Neural progenitor cell (in vitro differentiated cells): ENCODE data around the gene SNX14. TPM values are rescaled to one million over a fixed set of nuclear protein-coding genes. Genes with fewer than 3 reads are reported as not detected.

Experiments used
- DNase-seq: peaks from one replicate; pipeline ENCODE4 v3.0.0-alpha.2; 2016; ENCODE audit warnings: low spot score
- H2AFZ ChIP-seq: fragments of 200-600 bp; sonication (generic); replicated peaks from 2 replicates; pipeline ENCODE4 v1.6.1; 2016; ENCODE audit warnings: antibody characterized with exemption
- H3F3A ChIP-seq: fragments of 200-600 bp; sonication (generic); 2 replicates; pipeline ENCODE4 v1.6.1; 2016; ENCODE audit warnings: antibody characterized with exemption, low read depth
- H3K27ac ChIP-seq: fragments of 200-600 bp; sonication (generic); 2 replicates; pipeline ENCODE4 v1.5.1; 2016; ENCODE audit warnings: mild to moderate bottlenecking
- H3K27me3 ChIP-seq: fragments of 200-600 bp; sonication (generic); 2 replicates; pipeline ENCODE4 v1.6.1; 2016; ENCODE audit warnings: mild to moderate bottlenecking, moderate library complexity
- H3K36me3 ChIP-seq: fragments of 200-600 bp; sonication (generic); 2 replicates; pipeline ENCODE4 v1.5.1; 2016
- H3K4me1 ChIP-seq: fragments of 200-600 bp; sonication (generic); 2 replicates; pipeline ENCODE4 v1.6.1; 2016; ENCODE audit warnings: mixed run types
- H3K4me2 ChIP-seq: fragments of 200-600 bp; sonication (generic); 2 replicates; pipeline ENCODE4 v1.6.1; 2016
- H3K4me3 ChIP-seq: fragments of 200-600 bp; sonication (generic); 2 replicates; pipeline ENCODE4 v1.5.1; 2016
- H3K79me2 ChIP-seq: fragments of 200-600 bp; sonication (generic); 2 replicates; pipeline ENCODE4 v1.6.1; 2016; ENCODE audit warnings: low read depth
- H3K9ac ChIP-seq: fragments of 200-600 bp; sonication (generic); 2 replicates; pipeline ENCODE4 v1.6.1; 2016
- H3K9me3 ChIP-seq: fragments of 200-600 bp; sonication (generic); 2 replicates; pipeline ENCODE4 v1.5.1; 2016; ENCODE audit warnings: low read depth
- H4K20me1 ChIP-seq: fragments of 200-600 bp; sonication (generic); 2 replicates; pipeline ENCODE4 v1.6.1; 2016; ENCODE audit warnings: low read depth
- H3K27ac Mint-ChIP-seq: 3 replicates; pipeline ENCODE4 v1.8.0; 2021; ENCODE audit warnings: mixed read lengths
- H3K27me3 Mint-ChIP-seq: 2 replicates; pipeline ENCODE4 v1.8.0; 2022; ENCODE audit warnings: low read depth, mild to moderate bottlenecking, inconsistent platforms, moderate library complexity, mixed read lengths; ENCODE audit not compliant: insufficient read depth
- H3K36me3 Mint-ChIP-seq: 3 replicates; pipeline ENCODE4 v1.8.0; 2021; ENCODE audit warnings: mixed read lengths
- H3K4me1 Mint-ChIP-seq: 3 replicates; pipeline ENCODE4 v1.8.0; 2021; ENCODE audit warnings: mixed read lengths
- H3K4me3 Mint-ChIP-seq: 3 replicates; pipeline ENCODE4 v1.8.0; 2021; ENCODE audit warnings: mild to moderate bottlenecking, moderate library complexity, mixed read lengths
- H3K9me3 Mint-ChIP-seq: 3 replicates; pipeline ENCODE4 v1.8.0; 2020; ENCODE audit warnings: mixed read lengths
- EZH2 ChIP-seq: fragments of 200-600 bp; sonication (generic); IDR thresholded peaks from 2 replicates; pipeline ENCODE4 v1.6.1; 2017; ENCODE audit warnings: antibody characterized with exemption, mild to moderate bottlenecking, moderate library complexity
- EZH2phosphoT487 ChIP-seq: fragments of 200-600 bp; sonication (generic); IDR thresholded peaks from 2 replicates; pipeline ENCODE4 v1.6.1; 2017; ENCODE audit warnings: antibody characterized with exemption
- total RNA-seq: library from RNA; depleted of rRNA; stranded (reverse); fragments of >200 nt; gene quantifications from 2 replicates; pipeline ENCODE4 v1.2.3, GENCODE V29; 2015; ENCODE audit warnings: low replicate concordance
- TF ChIP-seq, protein P1 (sequence below): fragments of 200-600 bp; sonication (generic); IDR thresholded peaks from 2 replicates; pipeline ENCODE4 v1.5.1; 2017; ENCODE audit warnings: antibody characterized with exemption, mild to moderate bottlenecking

SNX14 gene
- total RNA-seq, 1 donor from 2014 or later: 95.2 TPM

DNA sequence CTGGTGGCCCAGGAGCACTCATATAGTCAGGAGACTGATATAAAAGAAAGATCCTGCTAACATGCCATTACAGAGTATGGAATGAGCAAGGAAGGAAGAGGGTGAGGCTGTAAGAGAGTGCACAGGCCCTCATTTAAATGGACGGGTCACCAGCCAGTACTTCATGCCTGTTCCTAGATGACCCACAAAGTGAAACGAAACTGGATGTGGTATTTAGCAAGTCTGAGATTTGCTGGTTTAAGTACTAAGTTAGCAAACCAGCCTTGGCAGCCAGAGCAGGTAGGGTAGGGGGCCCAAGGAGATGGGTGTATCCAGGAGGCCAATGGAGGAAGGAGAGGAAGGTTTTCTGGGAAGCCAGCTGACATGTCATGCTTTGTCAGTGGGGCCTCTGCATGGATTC is 127.9 kb downstream of the SNX14 start:
- Histone ChIP-seq H3K4me3 (no peak overlapping the region), H3K36me3 (no peaks in the 10 kb centered on the region), H3K9ac (no peak overlapping the region), H3K27me3 (no peaks in the 10 kb centered on the region), H3K4me2 (no peak overlapping the region), H3K4me1 (no peaks in the 10 kb centered on the region), H3F3A (no peaks in the 10 kb centered on the region), H3K79me2 (no peaks in the 10 kb centered on the region), H2AFZ (no peak overlapping the region), H4K20me1 (no peaks in the 10 kb centered on the region), H3K27ac (no peak overlapping the region), H3K9me3 (no peaks in the 10 kb centered on the region)
- TF ChIP-seq EZH2 (no peak), EZH2phosphoT487 (no peak)
- TF ChIP-seq, protein P1, sequence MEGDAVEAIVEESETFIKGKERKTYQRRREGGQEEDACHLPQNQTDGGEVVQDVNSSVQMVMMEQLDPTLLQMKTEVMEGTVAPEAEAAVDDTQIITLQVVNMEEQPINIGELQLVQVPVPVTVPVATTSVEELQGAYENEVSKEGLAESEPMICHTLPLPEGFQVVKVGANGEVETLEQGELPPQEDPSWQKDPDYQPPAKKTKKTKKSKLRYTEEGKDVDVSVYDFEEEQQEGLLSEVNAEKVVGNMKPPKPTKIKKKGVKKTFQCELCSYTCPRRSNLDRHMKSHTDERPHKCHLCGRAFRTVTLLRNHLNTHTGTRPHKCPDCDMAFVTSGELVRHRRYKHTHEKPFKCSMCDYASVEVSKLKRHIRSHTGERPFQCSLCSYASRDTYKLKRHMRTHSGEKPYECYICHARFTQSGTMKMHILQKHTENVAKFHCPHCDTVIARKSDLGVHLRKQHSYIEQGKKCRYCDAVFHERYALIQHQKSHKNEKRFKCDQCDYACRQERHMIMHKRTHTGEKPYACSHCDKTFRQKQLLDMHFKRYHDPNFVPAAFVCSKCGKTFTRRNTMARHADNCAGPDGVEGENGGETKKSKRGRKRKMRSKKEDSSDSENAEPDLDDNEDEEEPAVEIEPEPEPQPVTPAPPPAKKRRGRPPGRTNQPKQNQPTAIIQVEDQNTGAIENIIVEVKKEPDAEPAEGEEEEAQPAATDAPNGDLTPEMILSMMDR: no peak
- Mint-ChIP-seq H3K27me3 (no peaks in the 10 kb centered on the region), H3K27ac (no peak overlapping the region), H3K9me3 (no peaks in the 10 kb centered on the region), H3K4me1 (peaks cover 3% of the 10 kb centered on the region), H3K36me3 (no peaks in the 10 kb centered on the region), H3K4me3 (no peak overlapping the region)
- DNase-seq: no peak

DNA sequence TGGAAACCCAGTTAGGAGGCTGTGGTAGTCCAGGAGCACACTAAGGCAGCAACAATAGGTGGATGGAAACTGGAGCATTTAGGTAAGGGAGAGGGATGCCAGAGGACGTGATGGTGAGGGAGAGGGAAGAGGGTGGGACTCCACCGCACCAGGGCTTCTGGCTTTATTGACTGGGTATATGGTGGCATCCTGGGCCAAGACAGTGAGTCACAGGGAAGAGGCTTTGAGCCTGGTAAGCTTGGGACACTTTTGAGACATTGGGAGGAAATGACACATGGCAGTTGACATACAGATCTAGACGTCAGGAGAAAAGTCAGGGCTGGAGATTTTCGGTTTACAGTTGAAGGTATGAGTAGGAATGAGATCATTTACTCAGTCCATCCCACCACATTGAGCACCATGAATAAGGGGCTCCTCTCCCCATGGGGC is 128.9 kb downstream of the SNX14 start:
- no peaks in the 10 kb centered on the region for H3K36me3 Mint-ChIP-seq
- peaks cover 6% of the 10 kb centered on the region for H3K4me1 Mint-ChIP-seq
- Histone ChIP-seq H3K4me2 (no peak overlapping the region), H3K4me1 (no peaks in the 10 kb centered on the region), H3K4me3 (no peak overlapping the region), H3F3A (no peaks in the 10 kb centered on the region), H4K20me1 (no peaks in the 10 kb centered on the region), H3K9me3 (no peaks in the 10 kb centered on the region), H3K27ac (no peak overlapping the region), H3K36me3 (no peaks in the 10 kb centered on the region), H3K27me3 (no peaks in the 10 kb centered on the region), H3K9ac (no peak overlapping the region), H2AFZ (no peak overlapping the region), H3K79me2 (no peaks in the 10 kb centered on the region)
- no peaks in the 10 kb centered on the region for H3K9me3 Mint-ChIP-seq
- DNase-seq: no peak
- no peaks in the 10 kb centered on the region for H3K27me3 Mint-ChIP-seq
- H3K4me3 Mint-ChIP-seq: no peak overlapping the region
- no peak overlapping the region for H3K27ac Mint-ChIP-seq
- TF ChIP-seq EZH2phosphoT487 (no peak), EZH2 (no peak)
- TF ChIP-seq, protein P1: no peak

DNA sequence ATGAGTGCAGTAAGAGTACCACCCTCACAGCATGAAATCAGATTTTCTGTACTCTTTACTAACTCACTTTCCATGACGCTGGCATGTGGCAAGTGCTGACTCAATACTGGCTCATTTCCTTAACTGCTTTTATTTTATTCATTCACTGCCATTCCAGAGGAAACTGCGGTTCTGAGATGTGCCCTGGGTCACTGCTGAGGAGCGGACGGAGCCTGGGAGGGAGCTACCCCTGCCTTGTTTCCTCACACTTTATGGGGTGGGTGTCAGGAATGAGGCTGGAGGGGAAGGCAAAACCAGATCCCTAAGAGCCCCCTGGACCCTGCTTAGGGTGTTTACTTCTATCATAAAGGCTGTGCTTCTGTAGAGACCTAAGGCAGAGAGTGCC is 129.4 kb downstream of the SNX14 start:
- H3K4me1 ChIP-seq: no peaks in the 10 kb centered on the region
- H3K27me3 Mint-ChIP-seq: no peaks in the 10 kb centered on the region

More for the DNA sequence above, 129.4 kb downstream of the SNX14 start:
- Histone ChIP-seq H3K4me3 (no peak overlapping the region), H3F3A (no peaks in the 10 kb centered on the region), H3K27me3 (no peaks in the 10 kb centered on the region), H4K20me1 (no peaks in the 10 kb centered on the region), H3K27ac (no peak overlapping the region), H3K4me2 (no peak overlapping the region), H2AFZ (no peak overlapping the region), H3K79me2 (no peaks in the 10 kb centered on the region), H3K9ac (no peak overlapping the region), H3K9me3 (no peaks in the 10 kb centered on the region), H3K36me3 (no peaks in the 10 kb centered on the region)
- Mint-ChIP-seq H3K4me1 (peaks cover 6% of the 10 kb centered on the region), H3K9me3 (no peaks in the 10 kb centered on the region), H3K4me3 (no peak overlapping the region), H3K27ac (no peak overlapping the region), H3K36me3 (no peaks in the 10 kb centered on the region)
- no peak for DNase-seq
- TF ChIP-seq EZH2 (no peak), EZH2phosphoT487 (no peak)
- TF ChIP-seq, protein P1: no peak
